ENCODE results near the gene CDH9.
"Not testable (repeated sequence)": the region's sequence is repeated elsewhere in the genome, so short reads cannot be mapped to it uniquely, and the experiment has no call there.

The CDH9 gene

GRCh38 chr5:26921439-26921838, 116.9 kb downstream of the CDH9 start:
- H3K27me3 Mint-ChIP-seq, result no peaks in the 10 kb centered on the region
- no peaks in the 10 kb centered on the region for H3K4me1 Mint-ChIP-seq (ENCODE audit: low read depth in 2 of 2)
- no peak for DNase-seq

GRCh38 chr5:26903469-26903868, 134.9 kb downstream of the CDH9 start:
- H3K36me3 Mint-ChIP-seq (ENCODE audit: insufficient read depth), result no peaks in the 10 kb centered on the region
- ATAC-seq (replicated peaks) (no peak), DNase-seq (no peak)
- no peak overlapping the region for H3K27ac Mint-ChIP-seq
- no peak overlapping the region for H3K4me3 Mint-ChIP-seq
- H3K27me3 Mint-ChIP-seq, result no peaks in the 10 kb centered on the region
- no peaks in the 10 kb centered on the region for H3K4me1 Mint-ChIP-seq (ENCODE audit: low read depth in 2 of 2)
- peaks cover 0 to 3% of the 10 kb centered on the region in 2 donors for H3K9me3 Mint-ChIP-seq

More at GRCh38 chr5:26921439-26921838, 116.9 kb downstream of the CDH9 start:
- Mint-ChIP-seq H3K4me3 (no peak overlapping the region), H3K9me3 (peaks cover 11 to 23% of the 10 kb centered on the region in 2 donors), H3K27ac (no peak overlapping the region), H3K36me3 (ENCODE audit: insufficient read depth) (no peaks in the 10 kb centered on the region)
- ATAC-seq (replicated peaks), result no peak

GRCh38 chr5:26894719-26895263, 143.6 kb downstream of the CDH9 start:
- Mint-ChIP-seq H3K9me3 (peaks cover 6 to 9% of the 10 kb centered on the region in 2 donors), H3K4me1 (ENCODE audit: low read depth in 2 of 2) (no peaks in the 10 kb centered on the region), H3K27me3 (no peaks in the 10 kb centered on the region), H3K27ac (no peak overlapping the region), H3K36me3 (ENCODE audit: insufficient read depth) (no peaks in the 10 kb centered on the region), H3K4me3 (no peak overlapping the region)
- DNase-seq, result no peak
- ATAC-seq (replicated peaks), result no peak

- no peaks in the 10 kb centered on the region for H3K36me3 Mint-ChIP-seq (ENCODE audit: insufficient read depth)
- H3K27me3 Mint-ChIP-seq, result no peaks in the 10 kb centered on the region
- no peak for ATAC-seq (replicated peaks)
- no peak overlapping the region for H3K4me3 Mint-ChIP-seq
- no peak for DNase-seq
- no peak overlapping the region for H3K27ac Mint-ChIP-seq
- H3K4me1 Mint-ChIP-seq (ENCODE audit: low read depth in 2 of 2), result no peaks in the 10 kb centered on the region
- peaks cover 5 to 6% of the 10 kb centered on the region in 2 donors for H3K9me3 Mint-ChIP-seq
Measured at GRCh38 chr5:26893078-26893477, 145.3 kb downstream of the CDH9 start.

GRCh38 chr5:26889815-26890214, 148.6 kb downstream of the CDH9 start:
- no peaks in the 10 kb centered on the region for H3K36me3 Mint-ChIP-seq (ENCODE audit: insufficient read depth)
- DNase-seq, result no peak
- H3K9me3 Mint-ChIP-seq, result peaks cover 5% of the 10 kb centered on the region in 2 donors
- H3K27me3 Mint-ChIP-seq, result no peaks in the 10 kb centered on the region
- H3K4me3 Mint-ChIP-seq, result no peak overlapping the region
- H3K4me1 Mint-ChIP-seq (ENCODE audit: low read depth in 2 of 2), result no peaks in the 10 kb centered on the region
- no peak for ATAC-seq (replicated peaks)
- no peak overlapping the region for H3K27ac Mint-ChIP-seq

GRCh38 chr5:26884481-26884880, 153.9 kb downstream of the CDH9 start:
- no peak for DNase-seq
- H3K4me3 Mint-ChIP-seq, result no peak overlapping the region

GRCh38 chr5:26883375-26883774, 155.0 kb downstream of the CDH9 start:
- H3K4me3 Mint-ChIP-seq, result no peak overlapping the region
- no peaks in the 10 kb centered on the region for H3K36me3 Mint-ChIP-seq (ENCODE audit: insufficient read depth)
- H3K9me3 Mint-ChIP-seq, result peaks cover 8 to 12% of the 10 kb centered on the region in 2 donors
- no peak overlapping the region for H3K27ac Mint-ChIP-seq
- no peak for ATAC-seq (replicated peaks)
- no peaks in the 10 kb centered on the region for H3K27me3 Mint-ChIP-seq
- no peaks in the 10 kb centered on the region for H3K4me1 Mint-ChIP-seq (ENCODE audit: low read depth in 2 of 2)
- DNase-seq, result no peak

More at GRCh38 chr5:26884481-26884880, 153.9 kb downstream of the CDH9 start:
- Mint-ChIP-seq H3K27me3 (no peaks in the 10 kb centered on the region), H3K4me1 (ENCODE audit: low read depth in 2 of 2) (no peaks in the 10 kb centered on the region), H3K9me3 (peaks cover 8 to 11% of the 10 kb centered on the region in 2 donors), H3K36me3 (ENCODE audit: insufficient read depth) (no peaks in the 10 kb centered on the region), H3K27ac (no peak overlapping the region)
- no peak for ATAC-seq (replicated peaks)

GRCh38 chr5:26881901-26882300, 156.5 kb downstream of the CDH9 start:
- H3K27ac Mint-ChIP-seq, result no peak overlapping the region
- no peak overlapping the region for H3K4me3 Mint-ChIP-seq
- H3K36me3 Mint-ChIP-seq (ENCODE audit: insufficient read depth), result no peaks in the 10 kb centered on the region
- no peaks in the 10 kb centered on the region for H3K27me3 Mint-ChIP-seq
- ATAC-seq (replicated peaks) (no peak), DNase-seq (no peak)
- H3K9me3 Mint-ChIP-seq, result peaks cover 5 to 12% of the 10 kb centered on the region in 2 donors
- no peaks in the 10 kb centered on the region for H3K4me1 Mint-ChIP-seq (ENCODE audit: low read depth in 2 of 2)

GRCh38 chr5:26877154-26877553, 161.2 kb downstream of the CDH9 start:
- Mint-ChIP-seq H3K36me3 (ENCODE audit: insufficient read depth) (no peaks in the 10 kb centered on the region), H3K27ac (no peak overlapping the region), H3K27me3 (no peaks in the 10 kb centered on the region), H3K4me3 (no peak overlapping the region), H3K9me3 (peaks cover 7 to 18% of the 10 kb centered on the region in 2 donors), H3K4me1 (ENCODE audit: low read depth in 2 of 2) (no peaks in the 10 kb centered on the region)
- DNase-seq, result no peak
- ATAC-seq (replicated peaks), result no peak

GRCh38 chr5:26872337-26872736, 166.0 kb downstream of the CDH9 start:
- Mint-ChIP-seq H3K9me3 (peaks cover 5 to 11% of the 10 kb centered on the region in 2 donors), H3K27ac (no peak overlapping the region), H3K27me3 (no peaks in the 10 kb centered on the region), H3K4me3 (no peak overlapping the region), H3K36me3 (ENCODE audit: insufficient read depth) (no peaks in the 10 kb centered on the region), H3K4me1 (ENCODE audit: low read depth in 2 of 2) (no peaks in the 10 kb centered on the region)
- DNase-seq (no peak), ATAC-seq (replicated peaks) (no peak)

- DNase-seq (no peak), ATAC-seq (replicated peaks) (no peak)
- H3K9me3 Mint-ChIP-seq, result peaks cover 7 to 11% of the 10 kb centered on the region in 2 donors
- H3K4me1 Mint-ChIP-seq (ENCODE audit: low read depth in 2 of 2), result no peaks in the 10 kb centered on the region
- H3K27me3 Mint-ChIP-seq, result no peaks in the 10 kb centered on the region
- no peak overlapping the region for H3K4me3 Mint-ChIP-seq
- no peak overlapping the region for H3K27ac Mint-ChIP-seq
- no peaks in the 10 kb centered on the region for H3K36me3 Mint-ChIP-seq (ENCODE audit: insufficient read depth)
Measured at GRCh38 chr5:26869781-26870180, 168.6 kb downstream of the CDH9 start.

- Mint-ChIP-seq H3K9me3 (peaks cover 6 to 7% of the 10 kb centered on the region in 2 donors), H3K36me3 (ENCODE audit: insufficient read depth) (no peaks in the 10 kb centered on the region), H3K27me3 (no peaks in the 10 kb centered on the region), H3K4me1 (ENCODE audit: low read depth in 2 of 2) (no peaks in the 10 kb centered on the region), H3K4me3 (no peak overlapping the region), H3K27ac (no peak overlapping the region)
- ATAC-seq (replicated peaks) (no peak), DNase-seq (no peak)
Measured at GRCh38 chr5:26868504-26868903, 169.9 kb downstream of the CDH9 start.

GRCh38 chr5:26864061-26864460, 174.3 kb downstream of the CDH9 start:
- DNase-seq (no peak), ATAC-seq (replicated peaks) (no peak)
- Mint-ChIP-seq H3K27ac (no peak overlapping the region), H3K9me3 (peaks cover 0 to 1% of the 10 kb centered on the region in 2 donors), H3K4me3 (no peak overlapping the region), H3K36me3 (ENCODE audit: insufficient read depth) (no peaks in the 10 kb centered on the region), H3K4me1 (ENCODE audit: low read depth in 2 of 2) (no peaks in the 10 kb centered on the region), H3K27me3 (no peaks in the 10 kb centered on the region)

GRCh38 chr5:26856238-26856637, 182.1 kb downstream of the CDH9 start:
- H3K4me3 Mint-ChIP-seq, result no peak overlapping the region
- H3K36me3 Mint-ChIP-seq (ENCODE audit: insufficient read depth), result no peaks in the 10 kb centered on the region
- peaks cover 13 to 19% of the 10 kb centered on the region in 2 donors for H3K9me3 Mint-ChIP-seq
- no peak for DNase-seq
- no peak for ATAC-seq (replicated peaks)
- no peaks in the 10 kb centered on the region for H3K4me1 Mint-ChIP-seq (ENCODE audit: low read depth in 2 of 2)
- no peak overlapping the region for H3K27ac Mint-ChIP-seq
- no peaks in the 10 kb centered on the region for H3K27me3 Mint-ChIP-seq

GRCh38 chr5:26852450-26852849, 185.9 kb downstream of the CDH9 start:
- H3K27ac Mint-ChIP-seq; DNase-seq; H3K27me3 Mint-ChIP-seq; ATAC-seq (replicated peaks); H3K4me3 Mint-ChIP-seq; H3K4me1 Mint-ChIP-seq (ENCODE audit: low read depth in 2 of 2); H3K36me3 Mint-ChIP-seq (ENCODE audit: insufficient read depth): not testable (repeated sequence)
- peaks cover 10 to 19% of the 10 kb centered on the region in 2 donors for H3K9me3 Mint-ChIP-seq

Measured in effector memory CD8-positive, alpha-beta T cell (primary cell).